H9 (cell line): ENCODE measurements around the gene NFIX. TPM values are rescaled to one million over a fixed set of nuclear protein-coding genes. Genes with fewer than 3 reads are reported as not detected.

Experiments used
- DNase-seq: peaks from one replicate; pipeline ENCODE4 v3.0.0-alpha.2; 2017
- H2AFZ ChIP-seq: one replicate; pipeline ENCODE4 v1.6.1; 2013; ENCODE audit warnings: mild to moderate bottlenecking, low read length, control low read depth, moderate library complexity
- H2AK5ac ChIP-seq: 2 replicates; pipeline ENCODE4 v1.6.1; 2013; ENCODE audit warnings: low read length, control low read depth, mixed read lengths; ENCODE audit not compliant: insufficient read length
- H2BK120ac ChIP-seq: one replicate; pipeline ENCODE4 v1.6.1; 2013; ENCODE audit warnings: low read depth, mild to moderate bottlenecking, low read length, control low read depth, inconsistent platforms; ENCODE audit not compliant: poor library complexity, severe bottlenecking
- H2BK12ac ChIP-seq: 2 replicates; pipeline ENCODE4 v1.6.1; 2013; ENCODE audit warnings: low read length, control low read depth, mixed read lengths, low read depth; ENCODE audit not compliant: insufficient read length
- H2BK15ac ChIP-seq: 2 replicates; pipeline ENCODE4 v1.6.1; 2013; ENCODE audit warnings: low read depth, low read length, control low read depth
- H2BK20ac ChIP-seq: one replicate; pipeline ENCODE4 v1.6.1; 2013; ENCODE audit warnings: low read depth, mild to moderate bottlenecking, low read length, control low read depth, inconsistent platforms; ENCODE audit not compliant: poor library complexity, severe bottlenecking
- H2BK5ac ChIP-seq: 2 replicates; pipeline ENCODE4 v1.6.1; 2013; ENCODE audit warnings: low read length, control low read depth, mixed read lengths; ENCODE audit not compliant: insufficient read length
- H3K14ac ChIP-seq: 2 replicates; pipeline ENCODE4 v1.6.1; 2013; ENCODE audit warnings: low read length, control low read depth; ENCODE audit not compliant: insufficient read depth
- H3K18ac ChIP-seq: 2 replicates; pipeline ENCODE4 v1.6.1; 2013; ENCODE audit warnings: low read depth, mild to moderate bottlenecking, mixed read lengths, low read length, control low read depth; ENCODE audit not compliant: insufficient read length
- H3K23ac ChIP-seq: 2 replicates; pipeline ENCODE4 v1.6.1; 2013; ENCODE audit warnings: low read length, control low read depth, mixed read lengths, low read depth; ENCODE audit not compliant: insufficient read length
- H3K23me2 ChIP-seq: 2 replicates; pipeline ENCODE4 v1.6.1; 2013; ENCODE audit warnings: low read depth, mild to moderate bottlenecking, mixed read lengths, low read length, control low read depth; ENCODE audit not compliant: insufficient read length, poor library complexity, severe bottlenecking
- H3K27ac ChIP-seq: 2 replicates; pipeline ENCODE4 v1.5.1; 2013; ENCODE audit warnings: low read length, control low read depth, mixed read lengths, low read depth; ENCODE audit not compliant: insufficient read length
- H3K27me3 ChIP-seq: 2 replicates; pipeline ENCODE4 v1.6.1; 2013; ENCODE audit warnings: low read length, control low read depth, inconsistent platforms; ENCODE audit not compliant: insufficient read depth
- H3K4ac ChIP-seq: 2 replicates; pipeline ENCODE4 v1.6.1; 2013; ENCODE audit warnings: low read depth, mild to moderate bottlenecking, control low read depth, inconsistent platforms, low read length, moderate library complexity
- H3K4me1 ChIP-seq: 2 replicates; pipeline ENCODE4 v1.6.1; 2013; ENCODE audit warnings: low read length, control low read depth, inconsistent platforms; ENCODE audit not compliant: insufficient read depth
- H3K4me2 ChIP-seq: 2 replicates; pipeline ENCODE4 v1.6.1; 2013; ENCODE audit warnings: low read length, control low read depth, mixed read lengths; ENCODE audit not compliant: insufficient read length, insufficient read depth
- H3K56ac ChIP-seq: 2 replicates; pipeline ENCODE4 v1.6.1; 2013; ENCODE audit warnings: low read depth, mild to moderate bottlenecking, mixed read lengths, low read length, control low read depth; ENCODE audit not compliant: insufficient read length
- H3K79me1 ChIP-seq: 2 replicates; pipeline ENCODE4 v1.6.1; 2013; ENCODE audit warnings: low read depth, mild to moderate bottlenecking, moderate library complexity, low read length, control low read depth, inconsistent platforms; ENCODE audit not compliant: insufficient read depth, poor library complexity, severe bottlenecking
- H3K79me2 ChIP-seq: 2 replicates; pipeline ENCODE4 v1.6.1; 2013; ENCODE audit warnings: low read length, control low read depth, inconsistent platforms; ENCODE audit not compliant: insufficient read depth
- H3K9ac ChIP-seq: 2 replicates; pipeline ENCODE4 v1.6.1; 2013; ENCODE audit warnings: low read length, control low read depth, mixed read lengths; ENCODE audit not compliant: insufficient read length; ENCODE audit errors: extremely low read depth
- H3K9me3 ChIP-seq: one replicate; pipeline ENCODE4 v1.6.1; 2013; ENCODE audit warnings: low read depth, low read length, inconsistent platforms; ENCODE audit not compliant: control insufficient read depth
- H3T11ph ChIP-seq: one replicate; pipeline ENCODE4 v1.6.1; 2013; ENCODE audit warnings: mild to moderate bottlenecking, low read length, control low read depth, inconsistent platforms
- H4K20me1 ChIP-seq: one replicate; pipeline ENCODE4 v1.6.1; 2013; ENCODE audit not compliant: control insufficient read depth, insufficient read length, insufficient read depth
- H4K5ac ChIP-seq: 2 replicates; pipeline ENCODE4 v1.6.1; 2013; ENCODE audit warnings: low read depth, mild to moderate bottlenecking, mixed read lengths, low read length, control low read depth; ENCODE audit not compliant: insufficient read length
- H4K8ac ChIP-seq: replicated peaks from 2 replicates; pipeline ENCODE4 v1.6.1; 2013; ENCODE audit warnings: low read length, control low read depth, mixed read lengths, low read depth; ENCODE audit not compliant: insufficient read length
- H4K91ac ChIP-seq: 2 replicates; pipeline ENCODE4 v1.6.1; 2013; ENCODE audit warnings: low read depth, mild to moderate bottlenecking, moderate library complexity, mixed read lengths, low read length, control low read depth; ENCODE audit not compliant: insufficient read length
- H3K27ac Mint-ChIP-seq, 3 experiments: 2 replicates in 2 of 3; 3 replicates in 1 of 3; pipeline ENCODE4 v1.8.0; 2020 to 2021; ENCODE audit warnings: mixed read lengths in 3 of 3, mild to moderate bottlenecking in 1 of 3, moderate library complexity in 1 of 3
- H3K27me3 Mint-ChIP-seq: 2 replicates; pipeline ENCODE4 v1.8.0; 2021; ENCODE audit warnings: low read depth, mild to moderate bottlenecking, moderate library complexity, mixed read lengths
- H3K36me3 Mint-ChIP-seq, 3 experiments: 2 replicates in 2 of 3; 3 replicates in 1 of 3; pipeline ENCODE4 v1.8.0; 2020 to 2021; ENCODE audit warnings: low read depth in 3 of 3, mixed read lengths in 3 of 3; ENCODE audit not compliant: insufficient read depth in 1 of 3
- H3K4me1 Mint-ChIP-seq, 2 experiments: 2 replicates each; pipeline ENCODE4 v1.8.0; 2020; ENCODE audit warnings: mixed read lengths in 2 of 2
- H3K4me3 Mint-ChIP-seq, 2 experiments: 2 replicates in 1 of 2; 3 replicates in 1 of 2; pipeline ENCODE4 v1.8.0; 2020 to 2021; ENCODE audit warnings: mild to moderate bottlenecking in 2 of 2, mixed read lengths in 2 of 2, moderate library complexity in 1 of 2
- H3K9me3 Mint-ChIP-seq, 2 experiments: 2 replicates in 1 of 2; 3 replicates in 1 of 2; pipeline ENCODE4 v1.8.0; 2020; ENCODE audit warnings: mild to moderate bottlenecking in 2 of 2, mixed read lengths in 2 of 2, moderate library complexity in 1 of 2
- WGBS: extraction: QIAGEN DNeasy Blood & Tissue Kit; methylation state at CpG from one replicate; pipeline ENCODE4 v1.1.7; 2013; ENCODE audit warnings: missing lambda C conversion rate, low lambda C conversion rate, mixed read lengths; ENCODE audit not compliant: insufficient read length; ENCODE audit errors: extremely low coverage; 5-methylcytosine and 5-hydroxymethylcytosine counted together
- total RNA-seq: library from RNA; stranded (reverse); gene quantifications from 2 replicates; pipeline ENCODE4 v1.2.1, GENCODE V29; 2021
- TF ChIP-seq, protein P1 (sequence below): fragments of 200-600 bp; sonication (generic); conservative IDR thresholded peaks from 3 replicates; pipeline ENCODE4 v1.8.0; 2021; ENCODE audit warnings: antibody characterized with exemption, mild to moderate bottlenecking

NFIX gene
- total RNA-seq, 1 experiment from 2014 or later, result 0.31 TPM

DNA sequence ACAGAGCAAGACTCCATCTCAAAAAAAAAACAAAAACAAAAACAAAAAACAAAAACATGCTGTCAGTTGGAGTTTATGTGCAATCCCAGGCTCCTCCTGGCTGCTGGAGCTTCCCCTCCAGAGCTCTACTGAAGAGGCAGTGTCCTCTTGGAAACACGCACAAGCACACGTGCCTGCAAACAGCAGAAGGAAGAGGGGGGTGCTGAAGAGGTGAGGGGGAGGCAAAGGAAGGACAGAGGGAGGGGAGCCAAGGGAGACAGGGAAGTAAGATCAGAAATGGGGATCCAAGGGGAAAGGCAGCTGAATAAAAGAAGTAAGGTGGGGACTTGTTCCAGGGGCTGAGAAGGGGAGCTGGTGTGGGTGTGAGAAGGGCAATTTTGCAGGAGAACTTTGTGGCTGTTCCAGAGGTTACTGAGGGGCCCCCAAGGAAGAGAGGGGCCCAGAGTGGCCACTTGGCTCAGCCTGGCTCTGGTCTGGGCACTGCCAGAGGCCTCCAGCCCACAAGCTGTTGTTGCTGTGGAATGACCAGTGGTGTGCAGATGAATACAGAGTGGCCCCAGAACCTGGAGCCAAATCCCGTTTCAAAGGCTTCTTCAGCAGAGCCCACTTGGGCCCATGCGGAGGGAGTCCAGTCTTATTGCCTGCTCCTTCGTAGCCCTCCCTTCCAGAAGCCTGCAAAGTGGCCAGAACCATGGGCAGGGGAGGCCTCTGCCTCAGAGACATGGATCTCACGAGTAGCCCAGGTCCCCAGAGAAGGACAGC is 73.0 kb downstream of the NFIX start:
- H3K4me3 Mint-ChIP-seq, result no peak overlapping the region
- no CpG with 5 or more reads among the region's 6 CpGs for WGBS

More for the DNA sequence above, 73.0 kb downstream of the NFIX start:
- Mint-ChIP-seq H3K4me1 (peaks cover 0 to 12% of the 10 kb centered on the region in 2 experiments; a peak in 2 of 4 replicates), H3K27ac (no peak overlapping the region), H3K27me3 (peaks cover 77% of the 10 kb centered on the region), H3K9me3 (no peaks in the 10 kb centered on the region), H3K36me3 (no peaks in the 10 kb centered on the region)
- Histone ChIP-seq H4K91ac (no peak overlapping the region), H3K9me3 (no peaks in the 10 kb centered on the region), H2AFZ (no peak overlapping the region), H3K23me2 (no peaks in the 10 kb centered on the region), H3K4me1 (no peaks in the 10 kb centered on the region), H3K79me1 (no peaks in the 10 kb centered on the region), H4K20me1 (no peaks in the 10 kb centered on the region), H2BK5ac (no peak overlapping the region), H3K9ac (no peak overlapping the region), H2AK5ac (no peak overlapping the region), H2BK15ac (no peak overlapping the region), H3K18ac (no peak overlapping the region), H3K27me3 (no peaks in the 10 kb centered on the region; the same call in 1 of the 2 replicates), H3K56ac (no peak overlapping the region), H3K79me2 (no peaks in the 10 kb centered on the region), H2BK120ac (no peak overlapping the region), H3K4me2 (no peak overlapping the region), H3K27ac (no peak overlapping the region), H3K23ac (no peak overlapping the region), H4K8ac (no peak overlapping the region), H3K4ac (no peak overlapping the region), H3K14ac (no peak overlapping the region; the same call in 1 of the 2 replicates), H3T11ph (no peak overlapping the region), H2BK12ac (no peak overlapping the region), H2BK20ac (no peak overlapping the region), H4K5ac (no peak overlapping the region)
- DNase-seq, result no peak
- TF ChIP-seq, protein P1, sequence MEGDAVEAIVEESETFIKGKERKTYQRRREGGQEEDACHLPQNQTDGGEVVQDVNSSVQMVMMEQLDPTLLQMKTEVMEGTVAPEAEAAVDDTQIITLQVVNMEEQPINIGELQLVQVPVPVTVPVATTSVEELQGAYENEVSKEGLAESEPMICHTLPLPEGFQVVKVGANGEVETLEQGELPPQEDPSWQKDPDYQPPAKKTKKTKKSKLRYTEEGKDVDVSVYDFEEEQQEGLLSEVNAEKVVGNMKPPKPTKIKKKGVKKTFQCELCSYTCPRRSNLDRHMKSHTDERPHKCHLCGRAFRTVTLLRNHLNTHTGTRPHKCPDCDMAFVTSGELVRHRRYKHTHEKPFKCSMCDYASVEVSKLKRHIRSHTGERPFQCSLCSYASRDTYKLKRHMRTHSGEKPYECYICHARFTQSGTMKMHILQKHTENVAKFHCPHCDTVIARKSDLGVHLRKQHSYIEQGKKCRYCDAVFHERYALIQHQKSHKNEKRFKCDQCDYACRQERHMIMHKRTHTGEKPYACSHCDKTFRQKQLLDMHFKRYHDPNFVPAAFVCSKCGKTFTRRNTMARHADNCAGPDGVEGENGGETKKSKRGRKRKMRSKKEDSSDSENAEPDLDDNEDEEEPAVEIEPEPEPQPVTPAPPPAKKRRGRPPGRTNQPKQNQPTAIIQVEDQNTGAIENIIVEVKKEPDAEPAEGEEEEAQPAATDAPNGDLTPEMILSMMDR, result no peak
